CD4-positive, alpha-beta memory T cell (primary cell): ENCODE measurements around the gene SDSL. TPM values are rescaled to one million over a fixed set of nuclear protein-coding genes. Genes with fewer than 3 reads are reported as not detected.

Experiments
- CTCF ChIA-PET: fragments of 350-600 bp; sonication (Branson Sonifier 250); formaldehyde crosslinking; loops from one replicate; lab custom pipeline; 2021; ENCODE audit warnings: inconsistent platforms; ENCODE audit not compliant: partially characterized antibody; lab: Charles Lee
- POLR2A ChIA-PET: fragments of 350-600 bp; sonication (Branson Sonifier 250); formaldehyde crosslinking; loops from one replicate; lab custom pipeline; 2021; ENCODE audit not compliant: partially characterized antibody; lab: Charles Lee
- DNase-seq, 5 donors: peaks; one replicate each; pipeline versions ENCODE4 v3.0.0 to v3.0.0-alpha.2; 2020 to 2022; ENCODE audit warnings: mixed read lengths in 1 of 5
- H3K27ac ChIP-seq: one replicate; pipeline ENCODE4 v1.7.0; 2013; ENCODE audit warnings: low read depth, low read length
- H3K27me3 ChIP-seq: 2 replicates; pipeline ENCODE4 v1.7.0; 2013; ENCODE audit warnings: mild to moderate bottlenecking, low read length, moderate library complexity; ENCODE audit not compliant: insufficient read depth
- H3K36me3 ChIP-seq: 2 replicates; pipeline ENCODE4 v1.7.0; 2013; ENCODE audit warnings: mild to moderate bottlenecking, low read length, moderate library complexity; ENCODE audit not compliant: insufficient read depth
- H3K4me1 ChIP-seq: 2 replicates; pipeline ENCODE4 v1.7.0; 2013; ENCODE audit warnings: mild to moderate bottlenecking, low read length, moderate library complexity; ENCODE audit not compliant: insufficient read depth
- H3K4me3 ChIP-seq, 2 donors: one replicate each; pipeline ENCODE4 v1.7.0; 2013; ENCODE audit warnings: low read length in 2 of 2, mild to moderate bottlenecking in 1 of 2
- H3K9me3 ChIP-seq, 2 donors: one replicate each; pipeline ENCODE4 v1.7.0; 2013; ENCODE audit warnings: low read length in 2 of 2, control low read depth in 1 of 2; ENCODE audit not compliant: control insufficient read depth in 1 of 2
- H3K27ac Mint-ChIP-seq, 7 donors: one replicate each; pipeline ENCODE4 v1.8.0; 2020 to 2021; ENCODE audit warnings: mixed read lengths in 7 of 7, mild to moderate bottlenecking in 6 of 7, inconsistent platforms in 3 of 7, moderate library complexity in 3 of 7
- H3K27me3 Mint-ChIP-seq, 2 donors: one replicate each; pipeline ENCODE4 v1.8.0; 2020 to 2021; ENCODE audit warnings: mixed read lengths in 2 of 2
- H3K36me3 Mint-ChIP-seq, 2 donors: one replicate each; pipeline ENCODE4 v1.8.0; 2020 to 2021; ENCODE audit warnings: mixed read lengths in 2 of 2, inconsistent platforms in 1 of 2, mild to moderate bottlenecking in 1 of 2
- H3K4me1 Mint-ChIP-seq, 4 donors: one replicate each; pipeline ENCODE4 v1.8.0; 2020 to 2021; ENCODE audit warnings: mixed read lengths in 4 of 4, mild to moderate bottlenecking in 1 of 4
- H3K4me3 Mint-ChIP-seq, 8 donors: one replicate each; pipeline ENCODE4 v1.8.0; 2020 to 2021; ENCODE audit warnings: mixed read lengths in 8 of 8, mild to moderate bottlenecking in 7 of 8, moderate library complexity in 6 of 8, inconsistent platforms in 3 of 8
- H3K9me3 Mint-ChIP-seq, 8 donors: one replicate each; pipeline ENCODE4 v1.8.0; 2020 to 2021; ENCODE audit warnings: mixed read lengths in 8 of 8, mild to moderate bottlenecking in 5 of 8, inconsistent platforms in 3 of 8, moderate library complexity in 1 of 8
- intact Hi-C: fragments of 100-400 bp; cut with micrococcal nuclease; formaldehyde crosslinking; loops from one replicate; pipeline ENCODE4 v1.15.1; 2023
- polyA plus RNA-seq, 2 donors: library from polyadenylated mRNA; unstranded; fragments of 300-500 nt; fragmentation: Illumina TruSeq; gene quantifications; one replicate each; pipeline ENCODE4 v1.2.3, GENCODE V29; 2021
- total RNA-seq, 2 experiments: library from RNA; stranded (reverse); gene quantifications; one replicate each; pipeline ENCODE4 v1.2.3, GENCODE V29; 2021

The SDSL gene
- total and polyA plus RNA-seq, 4 experiments from 2014 or later, result 0.67 to 1.1 TPM; not detected in 2

- Mint-ChIP-seq H3K4me1 (no peaks in the 10 kb centered on the region), H3K27ac (no peak overlapping the region), H3K36me3 (no peaks in the 10 kb centered on the region), H3K9me3 (no peaks in the 10 kb centered on the region), H3K27me3 (peaks cover 5 to 8% of the 10 kb centered on the region in 2 donors), H3K4me3 (no peak overlapping the region)
- intact Hi-C loops, result no loop called here
- H3K27me3 ChIP-seq, result no peaks in the 10 kb centered on the region
- CTCF ChIA-PET, result interaction anchor here (1.2 kb wide), 1 partner anchor 10 kb away, joined by 4 read pairs; no protein-coding TSS in a partner anchor
- no peaks in the 10 kb centered on the region for H3K36me3 ChIP-seq
- no peaks in the 10 kb centered on the region for H3K4me1 ChIP-seq
- POLR2A ChIA-PET, result no interaction called here
- no peak overlapping the region for H3K27ac ChIP-seq
- no peaks in the 10 kb centered on the region for H3K9me3 ChIP-seq
- H3K4me3 ChIP-seq, result no peak overlapping the region
- DNase-seq, result no peak
Observed at GRCh38 chr12:113414519-113415038, 7.6 kb upstream of the SDSL start.

- intact Hi-C loops, result no loop called here
- Mint-ChIP-seq H3K4me1 (no peaks in the 10 kb centered on the region), H3K36me3 (no peaks in the 10 kb centered on the region), H3K27me3 (peaks cover 3 to 5% of the 10 kb centered on the region in 2 donors), H3K4me3 (no peak overlapping the region), H3K27ac (no peak overlapping the region), H3K9me3 (peaks cover 0 to 2% (median 0%) of the 10 kb centered on the region in 8 donors)
- Histone ChIP-seq H3K4me3 (no peak overlapping the region), H3K27me3 (no peaks in the 10 kb centered on the region), H3K9me3 (no peaks in the 10 kb centered on the region), H3K36me3 (no peaks in the 10 kb centered on the region), H3K27ac (no peak overlapping the region), H3K4me1 (no peaks in the 10 kb centered on the region)
- CTCF ChIA-PET, result no interaction called here
- DNase-seq, result no peak
- POLR2A ChIA-PET, result no interaction called here
Observed at GRCh38 chr12:113416091-113416754, 6.0 kb upstream of the SDSL start.

DNA sequence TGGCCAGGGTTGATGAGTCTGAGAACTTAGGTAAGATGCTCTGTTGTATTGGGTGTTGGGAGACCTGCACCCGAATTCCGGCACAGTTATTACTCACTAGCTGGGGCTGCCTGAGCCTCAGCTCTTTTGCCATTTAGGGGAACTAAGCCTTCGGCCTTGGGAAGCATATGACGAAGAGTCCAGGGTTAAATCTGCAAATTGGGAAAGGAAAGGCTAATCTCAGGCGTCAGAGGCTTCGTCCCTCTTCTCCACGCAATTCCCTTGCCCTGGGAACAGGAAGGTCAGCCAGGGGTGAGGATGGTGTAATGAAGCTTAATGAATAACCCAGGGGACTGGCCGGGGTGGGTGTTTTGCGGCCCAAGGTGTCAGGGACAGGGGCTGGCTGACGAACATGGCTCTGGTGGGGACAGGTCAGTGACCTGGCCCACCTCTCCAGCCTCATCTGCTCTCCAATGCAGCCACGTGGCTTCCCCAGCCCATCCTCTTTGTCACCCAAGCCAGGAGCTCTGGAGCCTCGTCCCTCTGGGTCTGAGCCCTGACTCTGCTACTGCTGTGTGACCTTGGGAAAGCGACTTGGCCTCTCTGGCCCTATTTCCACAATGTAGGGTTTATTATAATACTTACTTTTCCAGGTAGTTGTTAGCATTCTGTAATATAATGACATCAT lies 3.8 kb upstream of the SDSL start:
- Histone ChIP-seq H3K36me3 (no peaks in the 10 kb centered on the region), H3K4me1 (no peaks in the 10 kb centered on the region), H3K4me3 (no peak overlapping the region), H3K9me3 (no peaks in the 10 kb centered on the region), H3K27me3 (no peaks in the 10 kb centered on the region), H3K27ac (no peak overlapping the region)
- H3K4me1 Mint-ChIP-seq, result peaks cover 0 to 13% (median 0%) of the 10 kb centered on the region in 4 donors
- ChIA-PET POLR2A (no interaction called here), CTCF (no interaction called here)
- no peak overlapping the region for H3K27ac Mint-ChIP-seq
- no peaks in the 10 kb centered on the region for H3K36me3 Mint-ChIP-seq
- no peak for DNase-seq
- H3K27me3 Mint-ChIP-seq, result peaks cover 3 to 4% of the 10 kb centered on the region in 2 donors
- H3K9me3 Mint-ChIP-seq, result peaks cover 0 to 2% (median 0%) of the 10 kb centered on the region in 8 donors
- H3K4me3 Mint-ChIP-seq, result no peak overlapping the region
- intact Hi-C loops, result no loop called here

- H3K27me3 ChIP-seq, result no peaks in the 10 kb centered on the region
- POLR2A ChIA-PET, result no interaction called here
- Mint-ChIP-seq H3K27me3 (peaks cover 3 to 4% of the 10 kb centered on the region in 2 donors), H3K36me3 (no peaks in the 10 kb centered on the region), H3K4me3 (no peak overlapping the region), H3K4me1 (peaks cover 0 to 13% (median 0%) of the 10 kb centered on the region in 4 donors), H3K27ac (no peak overlapping the region), H3K9me3 (peaks cover 0 to 2% (median 0%) of the 10 kb centered on the region in 8 donors)
- H3K4me1 ChIP-seq, result no peaks in the 10 kb centered on the region
- CTCF ChIA-PET, result interaction anchor here (1.7 kb wide), 1 partner anchor 8 kb away, joined by 4 read pairs; no protein-coding TSS in a partner anchor
- H3K27ac ChIP-seq, result no peak overlapping the region
- no peaks in the 10 kb centered on the region for H3K9me3 ChIP-seq
- no peaks in the 10 kb centered on the region for H3K36me3 ChIP-seq
- H3K4me3 ChIP-seq, result no peak overlapping the region
- intact Hi-C loops, result no loop called here
- no peak for DNase-seq
Observed at GRCh38 chr12:113420996-113421595, 1.1 kb upstream of the SDSL start.

DNA sequence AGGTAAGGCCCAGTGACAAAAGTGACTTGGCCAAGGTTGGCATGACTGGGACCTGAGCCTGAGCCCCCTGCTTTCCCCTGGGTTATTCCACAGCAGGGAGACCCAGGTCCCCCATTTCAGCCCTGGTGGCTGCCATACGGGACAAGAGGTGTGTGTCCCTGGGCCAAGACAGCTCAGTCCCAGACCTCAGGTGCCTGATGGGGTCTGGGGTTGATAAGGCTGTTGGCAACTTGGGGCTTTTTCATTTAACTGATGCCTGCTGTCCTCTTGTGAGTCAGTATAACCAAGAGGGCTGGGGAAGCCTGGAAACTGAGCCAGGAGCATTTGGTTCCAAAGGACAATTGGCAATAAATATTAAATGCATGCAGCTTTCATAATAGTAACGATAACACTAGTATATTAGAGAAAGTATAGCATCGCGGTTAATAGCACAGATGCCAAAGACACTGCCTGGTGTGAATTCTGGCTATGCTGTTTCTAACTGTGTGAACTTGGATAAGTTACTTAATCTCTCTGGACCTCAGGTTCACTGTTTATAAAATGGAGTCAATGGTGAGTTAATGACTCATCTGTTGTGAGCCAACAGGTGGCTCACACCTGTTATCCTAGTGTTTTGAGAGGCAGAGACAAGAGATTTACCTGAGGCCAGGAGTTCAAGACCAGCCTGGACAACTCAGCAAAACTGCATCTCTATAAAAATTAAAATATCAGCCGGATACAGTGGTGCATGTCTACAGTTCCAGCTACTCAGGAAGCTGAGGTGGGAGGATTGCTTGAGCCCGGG lies 898 bp downstream of the SDSL start:
- Mint-ChIP-seq H3K4me3 (peak overlapping the region in 2 of 8 donors; percentile 8 to 90), H3K27me3 (peaks cover 3% of the 10 kb centered on the region in 2 donors), H3K36me3 (no peaks in the 10 kb centered on the region), H3K4me1 (peaks cover 0 to 13% (median 0%) of the 10 kb centered on the region in 4 donors), H3K9me3 (peaks cover 0 to 2% (median 0%) of the 10 kb centered on the region in 8 donors), H3K27ac (no peak overlapping the region)
- H3K36me3 ChIP-seq, result no peaks in the 10 kb centered on the region
- H3K27ac ChIP-seq, result no peak overlapping the region
- H3K4me3 ChIP-seq, result no peak overlapping the region
- no peak for DNase-seq
- no peaks in the 10 kb centered on the region for H3K9me3 ChIP-seq
- intact Hi-C loops, result no loop called here
- ChIA-PET CTCF (interaction anchor here (1.7 kb wide), 2 partner anchors 10 to 226 kb away, joined by 4 to 7 read pairs; no protein-coding TSS in a partner anchor), POLR2A (no interaction called here)
- H3K4me1 ChIP-seq, result no peaks in the 10 kb centered on the region
- H3K27me3 ChIP-seq, result no peaks in the 10 kb centered on the region

DNA sequence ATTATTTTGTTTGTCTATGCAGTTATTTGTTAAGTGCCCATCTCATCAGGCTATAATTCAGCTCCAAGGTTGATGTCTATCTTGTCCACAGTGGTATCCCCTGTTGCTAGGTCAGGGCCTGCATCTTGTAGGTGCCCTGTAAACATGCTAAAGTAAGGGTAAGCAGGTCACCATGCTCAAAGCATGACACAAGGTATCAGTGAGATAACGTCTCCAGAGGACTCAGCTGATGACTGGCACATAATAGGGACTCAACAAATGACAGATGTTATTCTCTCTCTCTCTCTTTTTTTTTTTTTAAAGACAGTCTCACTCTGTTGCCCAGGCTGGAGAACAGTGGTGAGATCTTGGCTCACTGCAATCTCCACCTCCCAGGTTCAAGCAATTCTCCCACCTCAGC lies 2.3 kb downstream of the SDSL start:
- DNase-seq, result no peak
- no peak overlapping the region for H3K4me3 Mint-ChIP-seq
- Histone ChIP-seq H3K27ac (no peak overlapping the region), H3K9me3 (no peaks in the 10 kb centered on the region), H3K36me3 (no peaks in the 10 kb centered on the region), H3K27me3 (no peaks in the 10 kb centered on the region), H3K4me1 (no peaks in the 10 kb centered on the region), H3K4me3 (no peak overlapping the region)
- intact Hi-C loops, result loop anchor here (2.0 kb wide), 1 partner anchor 376 kb away; no protein-coding TSS in a partner anchor
- ChIA-PET CTCF (interaction anchor here (0.7 to 2.3 kb wide), 6 partner anchors 11 to 228 kb away, joined by 3 to 28 read pairs (median 4); no protein-coding TSS in a partner anchor), POLR2A (no interaction called here)
- H3K36me3 Mint-ChIP-seq, result no peaks in the 10 kb centered on the region
- peak overlapping the region in 1 of 7 donors; percentile 5 for H3K27ac Mint-ChIP-seq
- peaks cover 3 to 8% of the 10 kb centered on the region in 2 donors for H3K27me3 Mint-ChIP-seq
- H3K4me1 Mint-ChIP-seq, result peaks cover 0 to 13% (median 0%) of the 10 kb centered on the region in 4 donors
- peaks cover 0 to 2% (median 0%) of the 10 kb centered on the region in 8 donors for H3K9me3 Mint-ChIP-seq
